Ureter (tissue), 1 donor: Measurements from ENCODE around the gene STRN3. TPM values are rescaled to one million over a fixed set of nuclear protein-coding genes. Genes with fewer than 3 reads are reported as not detected.
"Not testable (repeated sequence)": the region's sequence is repeated elsewhere in the genome, so short reads cannot be mapped to it uniquely, and the experiment has no call there.

ENCODE experiments used
- DNase-seq: peaks from one replicate; pipeline ENCODE4 v3.0.0-alpha.2; 2020; ENCODE audit warnings: low spot score
- total RNA-seq: library from RNA; stranded (reverse); gene quantifications from one replicate; pipeline ENCODE4 v1.2.4, GENCODE V29; 2023
- donor health status: DM: yes; HTN: yes; CAD: no.

Gene STRN3, protein sequence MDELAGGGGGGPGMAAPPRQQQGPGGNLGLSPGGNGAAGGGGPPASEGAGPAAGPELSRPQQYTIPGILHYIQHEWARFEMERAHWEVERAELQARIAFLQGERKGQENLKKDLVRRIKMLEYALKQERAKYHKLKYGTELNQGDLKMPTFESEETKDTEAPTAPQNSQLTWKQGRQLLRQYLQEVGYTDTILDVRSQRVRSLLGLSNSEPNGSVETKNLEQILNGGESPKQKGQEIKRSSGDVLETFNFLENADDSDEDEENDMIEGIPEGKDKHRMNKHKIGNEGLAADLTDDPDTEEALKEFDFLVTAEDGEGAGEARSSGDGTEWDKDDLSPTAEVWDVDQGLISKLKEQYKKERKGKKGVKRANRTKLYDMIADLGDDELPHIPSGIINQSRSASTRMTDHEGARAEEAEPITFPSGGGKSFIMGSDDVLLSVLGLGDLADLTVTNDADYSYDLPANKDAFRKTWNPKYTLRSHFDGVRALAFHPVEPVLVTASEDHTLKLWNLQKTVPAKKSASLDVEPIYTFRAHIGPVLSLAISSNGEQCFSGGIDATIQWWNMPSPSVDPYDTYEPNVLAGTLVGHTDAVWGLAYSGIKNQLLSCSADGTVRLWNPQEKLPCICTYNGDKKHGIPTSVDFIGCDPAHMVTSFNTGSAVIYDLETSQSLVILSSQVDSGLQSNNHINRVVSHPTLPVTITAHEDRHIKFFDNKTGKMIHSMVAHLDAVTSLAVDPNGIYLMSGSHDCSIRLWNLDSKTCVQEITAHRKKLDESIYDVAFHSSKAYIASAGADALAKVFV
- 57.6 TPM for total RNA-seq

DNA sequence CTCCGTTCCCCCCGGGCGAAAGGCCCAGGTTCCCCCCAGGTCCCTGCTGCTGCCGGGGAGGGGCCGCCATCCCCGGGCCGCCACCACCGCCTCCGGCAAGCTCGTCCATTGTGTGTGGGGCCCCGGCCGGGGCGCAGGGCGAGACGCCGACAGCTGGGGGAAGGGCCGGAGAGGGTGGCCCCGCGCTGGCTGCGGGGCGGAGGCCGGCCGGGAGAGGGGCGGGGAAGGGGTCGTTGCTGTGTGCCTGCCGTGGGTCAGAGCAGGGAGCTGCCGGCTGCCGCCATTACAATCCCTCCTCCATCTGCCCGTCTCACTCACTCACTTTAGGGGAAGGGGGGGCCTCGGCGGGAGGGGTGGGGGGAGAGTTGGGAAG lies at the start of gene STRN3:
TSS of gene STRN3 (minus strand) at position 303 of the 373 bp plus-strand sequence. CDS start at position 109, 194 bp downstream.
- no peak for DNase-seq

DNA sequence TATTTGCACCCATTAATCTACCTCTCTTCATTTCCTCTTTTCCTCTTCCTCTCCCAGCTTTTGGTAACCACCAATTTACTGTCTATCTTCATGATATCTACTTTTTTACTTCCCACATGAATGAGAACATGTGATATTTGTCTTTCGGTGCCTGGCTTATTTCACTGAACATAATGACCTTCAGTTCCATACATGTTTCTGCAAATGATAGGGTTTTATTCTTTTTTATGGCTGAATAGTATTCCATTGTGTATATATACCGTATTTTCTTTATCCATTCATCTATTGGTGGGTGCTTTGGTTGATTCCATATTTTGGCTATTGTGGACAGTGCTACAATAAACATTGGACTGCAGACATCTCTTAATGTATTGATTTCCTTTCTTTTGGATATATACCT lies 49.0 kb upstream of the STRN3 start:
- DNase-seq = no peak

DNA sequence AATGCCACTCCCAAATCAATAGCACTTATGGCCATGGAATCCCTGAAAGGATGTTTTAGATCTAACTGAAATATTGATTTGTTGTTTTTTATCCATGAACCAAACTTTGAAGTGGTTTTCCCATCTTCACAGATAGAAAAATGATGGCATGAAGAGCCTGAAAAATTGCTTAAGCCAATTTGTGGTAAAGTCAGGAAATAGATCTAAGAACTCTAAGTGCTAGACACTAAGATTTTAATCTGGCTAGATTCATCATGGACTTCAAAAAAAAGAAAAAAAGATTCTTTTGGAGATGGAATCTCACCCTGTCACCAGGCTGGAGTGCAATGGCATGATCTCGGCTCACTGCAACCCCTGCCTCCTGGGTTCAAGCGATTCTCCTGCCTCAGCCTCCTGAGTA lies 45.0 kb upstream of the STRN3 start:
- no peak for DNase-seq

DNA sequence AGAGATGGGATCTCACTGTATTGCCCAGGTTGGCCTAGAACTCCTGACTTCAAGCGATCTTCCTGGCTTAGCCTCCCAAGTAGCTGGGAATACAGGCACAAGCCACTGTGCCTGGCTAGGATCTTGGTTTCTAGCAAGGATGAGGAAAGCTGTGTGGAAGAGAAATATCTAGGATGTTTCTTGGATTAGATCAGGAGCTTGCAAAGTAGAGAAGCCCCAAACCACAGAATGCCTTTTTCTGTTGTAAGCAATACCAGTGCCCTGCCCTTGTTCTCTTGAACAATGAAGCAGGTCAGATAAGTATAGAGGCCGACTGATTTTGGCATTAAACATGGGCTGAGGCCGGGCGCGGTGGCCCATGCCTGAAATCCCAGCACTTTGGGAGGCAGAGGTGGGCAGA lies 44.3 kb upstream of the STRN3 start:
- peak; percentile 6 for DNase-seq

DNA sequence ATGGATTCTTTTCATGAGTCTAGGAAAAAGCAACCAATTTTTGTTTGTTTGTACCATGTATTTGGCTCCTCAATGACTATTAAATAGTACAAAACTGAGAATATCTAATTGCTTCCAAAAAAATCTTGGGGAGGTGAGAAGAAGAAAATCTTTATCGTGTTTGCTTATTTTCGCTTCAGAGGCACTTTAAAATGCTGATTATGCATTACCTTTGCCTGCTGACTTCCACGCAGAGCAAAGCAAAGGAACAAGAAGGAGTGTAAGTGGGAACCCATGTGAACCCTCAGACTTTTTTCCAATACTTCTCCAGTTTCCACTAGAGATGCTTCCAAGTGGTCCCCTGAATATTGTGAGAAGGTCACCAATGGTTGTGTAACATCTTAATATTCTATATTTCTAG lies 43.2 kb upstream of the STRN3 start:
- no peak for DNase-seq

DNA sequence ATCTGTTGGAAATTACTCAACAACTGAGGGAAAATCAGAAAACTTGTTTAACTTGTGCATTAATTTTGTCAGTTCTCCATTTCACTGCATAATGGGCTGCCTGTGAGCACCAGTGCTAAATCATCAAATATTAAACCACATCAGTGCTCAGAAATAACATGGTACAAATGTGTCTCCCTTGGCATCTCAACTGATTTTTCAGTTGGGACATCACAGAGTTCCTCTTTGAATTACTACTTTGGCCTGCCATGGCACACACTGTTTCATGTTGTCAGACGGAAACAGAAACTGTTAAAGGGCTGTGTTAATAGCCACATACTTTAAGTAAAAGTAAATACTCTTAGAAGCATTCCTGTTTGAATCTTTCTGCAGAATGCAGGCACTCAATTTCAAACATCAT lies 42.1 kb upstream of the STRN3 start:
- DNase-seq = peak; percentile 33

DNA sequence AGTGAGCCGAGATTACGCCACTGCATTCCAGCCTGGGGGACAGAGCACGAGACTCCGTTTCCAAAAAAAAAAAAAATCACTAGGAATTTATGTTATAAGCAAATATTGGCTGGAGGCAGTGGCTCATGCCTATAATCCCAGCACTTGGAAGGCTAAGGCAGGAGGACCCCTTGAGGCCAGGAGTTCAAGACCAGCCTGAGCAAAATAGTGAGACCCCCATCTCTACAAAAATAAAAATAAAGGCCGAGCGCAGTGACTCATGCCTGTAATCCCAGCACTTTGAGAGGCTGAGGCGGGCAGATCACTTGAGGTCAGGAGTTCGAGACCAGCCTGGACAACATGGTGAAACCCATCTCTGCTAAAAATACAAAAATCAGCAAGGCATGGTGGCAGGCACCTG lies 36.7 kb upstream of the STRN3 start:
- not testable (repeated sequence) for DNase-seq

DNA sequence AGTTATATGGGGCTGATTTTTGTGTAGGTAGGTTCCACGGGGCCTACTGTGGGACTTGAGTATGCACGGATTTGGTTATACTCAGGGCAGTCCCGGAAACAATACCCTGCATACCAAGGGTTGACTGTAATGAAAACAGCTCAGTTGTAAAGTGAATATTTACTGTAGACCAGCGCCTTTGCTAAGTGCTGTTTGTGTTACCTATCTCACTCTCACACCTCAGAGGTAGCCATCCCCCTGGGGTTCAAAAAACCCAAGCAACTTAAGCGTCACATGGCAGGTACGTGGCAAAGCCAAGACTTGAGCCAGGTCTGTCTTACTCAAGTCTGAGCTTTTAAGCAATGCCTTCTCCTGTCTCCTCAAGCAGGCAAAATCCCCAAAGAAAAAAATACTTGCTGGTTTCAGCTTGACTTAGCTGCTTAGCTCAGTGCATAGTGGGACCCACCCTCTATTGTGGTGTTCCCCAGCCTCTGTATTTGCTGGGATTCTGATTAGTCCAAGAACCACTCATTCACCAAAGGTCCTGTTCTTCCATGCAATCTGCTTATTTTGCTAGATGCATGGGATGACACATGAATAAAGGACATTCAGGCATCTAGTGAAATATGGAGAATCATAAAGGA lies 34.2 kb upstream of the STRN3 start:
- no peak for DNase-seq

DNA sequence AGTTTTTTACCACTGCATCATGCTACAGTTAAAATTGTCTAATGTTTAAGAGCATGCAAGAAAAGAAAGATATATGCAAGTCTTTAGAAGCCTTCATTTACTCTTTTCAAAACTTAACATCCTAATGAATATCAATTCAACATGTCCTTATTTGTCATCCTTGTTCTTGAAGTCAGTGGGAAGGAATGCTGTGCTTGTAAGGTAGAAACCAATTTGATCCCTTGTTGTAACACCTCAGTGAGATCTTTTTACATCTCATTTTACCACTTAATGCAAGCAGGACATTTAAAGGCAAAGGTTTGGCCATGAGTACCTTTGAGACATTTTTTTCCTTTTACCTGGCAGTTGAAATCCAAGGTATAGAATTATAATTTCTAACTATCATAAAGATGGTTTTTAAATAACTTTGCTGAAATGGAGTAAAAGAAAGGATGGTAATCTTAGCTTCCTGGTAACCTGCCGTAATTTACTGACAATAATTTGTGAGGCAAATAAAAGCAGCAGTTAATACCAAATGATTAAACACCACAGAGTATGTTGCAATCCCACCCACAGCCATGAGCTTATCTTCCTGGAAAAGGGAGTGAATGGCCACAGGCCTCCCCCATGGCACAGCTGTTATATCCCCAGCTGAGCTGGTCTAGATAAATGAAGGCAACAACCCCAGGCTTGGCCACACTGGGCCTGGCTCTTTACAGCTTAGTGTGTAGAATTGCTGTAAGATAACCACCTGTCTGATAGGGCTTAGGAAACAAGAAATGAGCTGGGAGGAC lies 33.2 kb upstream of the STRN3 start:
- peak; percentile 51 for DNase-seq

DNA sequence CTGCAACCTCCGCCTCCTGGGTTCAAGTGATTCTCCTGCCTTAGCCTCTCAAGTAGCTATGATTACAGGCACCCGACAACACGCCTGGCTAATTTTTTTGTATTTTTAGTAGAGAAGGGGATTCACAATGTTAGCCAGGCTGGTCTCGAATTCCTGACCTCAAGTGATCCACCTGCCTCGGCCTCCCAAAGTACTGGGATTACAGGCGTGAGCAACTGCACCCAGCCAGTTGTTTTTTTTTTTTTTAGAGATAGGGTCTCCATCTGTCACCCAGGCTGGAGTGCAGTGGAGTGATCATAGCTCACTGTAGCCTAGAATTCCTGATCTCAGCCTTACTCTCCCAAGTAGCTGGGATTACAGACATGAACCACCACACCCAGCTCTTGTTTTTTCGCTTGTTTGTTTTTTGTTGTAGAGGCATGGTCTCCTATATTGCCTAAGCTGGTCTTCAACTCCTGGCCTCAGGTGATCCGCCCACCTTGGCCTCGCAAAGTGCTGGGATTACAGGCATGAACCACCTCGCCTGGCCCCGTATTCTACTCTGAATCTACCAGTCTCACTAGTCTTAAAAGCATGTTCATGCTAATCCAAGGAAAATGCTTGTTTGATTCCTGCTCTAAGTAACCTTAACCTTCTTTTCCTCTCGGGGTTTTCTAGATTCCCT lies 31.7 kb upstream of the STRN3 start:
- DNase-seq = no peak

DNA sequence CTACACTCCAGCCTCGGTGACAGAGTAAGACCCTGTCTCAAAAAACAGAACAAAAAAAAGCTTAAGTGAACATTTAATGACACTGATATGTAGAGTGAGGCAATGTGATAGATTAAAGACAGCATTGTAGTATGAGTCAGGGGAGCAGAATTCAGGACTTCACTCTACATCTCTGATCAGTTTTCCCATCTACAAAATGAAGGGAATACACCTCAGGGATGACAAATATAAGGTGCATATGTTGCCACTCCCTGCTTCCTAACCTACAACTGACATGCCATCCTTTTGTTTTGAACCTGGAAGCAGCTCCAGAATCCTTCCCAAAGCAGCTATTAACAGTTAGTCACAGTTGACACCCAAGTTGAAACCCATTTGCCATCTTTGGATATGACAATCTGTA lies 30.9 kb upstream of the STRN3 start:
- no peak for DNase-seq

DNA sequence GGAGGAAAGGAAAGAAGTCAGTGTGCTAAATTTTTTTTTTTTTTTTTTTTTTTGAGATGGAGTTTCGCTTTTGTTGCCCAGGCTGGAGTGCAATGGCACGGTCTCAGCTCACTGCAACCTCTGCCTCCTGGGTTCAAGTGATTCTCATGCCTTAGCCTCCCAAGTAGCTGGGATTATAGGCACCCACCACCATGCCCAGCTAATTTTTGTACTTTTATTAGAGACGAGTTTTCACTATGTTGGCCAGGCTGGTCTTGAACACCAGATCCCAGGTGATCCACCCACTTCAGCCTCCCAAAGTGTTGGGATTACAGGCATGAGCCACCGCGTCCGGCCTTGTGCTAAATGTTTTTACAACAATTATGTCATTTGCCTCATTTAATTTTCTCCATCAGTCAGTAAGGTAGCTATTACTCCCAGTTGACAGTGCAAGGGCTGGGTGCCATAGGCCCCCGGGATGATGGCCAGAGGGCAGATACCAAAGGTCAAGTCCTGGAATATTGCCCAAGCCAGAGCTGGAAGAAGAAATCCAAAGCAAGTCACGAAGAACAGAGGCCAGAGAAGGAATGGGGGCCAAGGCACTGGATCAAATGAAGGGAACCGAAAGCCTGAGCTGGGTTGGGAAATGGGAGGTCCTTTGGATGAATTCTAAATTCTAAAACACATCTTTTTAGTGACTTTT lies 26.9 kb upstream of the STRN3 start:
- DNase-seq = peak; percentile 77

DNA sequence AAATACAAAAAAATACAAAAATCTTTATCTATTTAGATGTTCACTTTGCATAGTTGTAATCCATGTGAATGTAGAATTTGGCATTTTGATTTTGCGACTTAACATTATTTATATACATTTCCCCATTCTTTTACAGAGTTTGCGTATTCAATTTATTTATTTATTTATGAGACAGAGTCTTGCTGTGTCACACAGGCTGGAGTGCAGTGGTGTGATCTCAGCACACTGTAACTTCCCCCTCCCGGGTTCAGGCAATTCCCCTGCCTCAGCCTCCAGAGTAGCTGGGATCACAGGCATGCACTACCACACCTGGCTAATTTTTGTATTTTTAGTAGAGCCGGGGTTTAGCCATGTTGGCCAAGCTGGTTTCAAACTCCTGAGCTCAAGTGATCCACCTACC lies 25.3 kb upstream of the STRN3 start:
- no peak for DNase-seq

DNA sequence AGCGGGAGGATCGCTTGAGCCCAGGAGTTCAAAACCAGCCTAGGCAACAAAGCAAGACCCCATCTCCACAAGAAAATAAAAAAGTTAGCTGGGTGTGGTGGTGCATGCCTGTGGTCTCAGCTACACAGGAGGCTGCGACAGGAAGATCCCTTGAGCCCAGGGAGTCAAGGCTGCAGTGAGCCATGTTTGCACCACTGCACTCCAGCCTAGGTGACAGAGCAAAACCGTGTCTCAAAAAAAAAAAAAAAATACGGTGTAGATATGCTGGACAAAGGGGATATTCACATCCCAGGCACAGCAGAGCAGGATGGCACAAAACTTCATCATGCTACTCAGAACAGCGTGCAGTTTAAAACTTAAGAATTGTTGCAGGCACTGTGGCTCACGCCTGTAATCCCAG lies 24.8 kb upstream of the STRN3 start:
- DNase-seq = no peak

DNA sequence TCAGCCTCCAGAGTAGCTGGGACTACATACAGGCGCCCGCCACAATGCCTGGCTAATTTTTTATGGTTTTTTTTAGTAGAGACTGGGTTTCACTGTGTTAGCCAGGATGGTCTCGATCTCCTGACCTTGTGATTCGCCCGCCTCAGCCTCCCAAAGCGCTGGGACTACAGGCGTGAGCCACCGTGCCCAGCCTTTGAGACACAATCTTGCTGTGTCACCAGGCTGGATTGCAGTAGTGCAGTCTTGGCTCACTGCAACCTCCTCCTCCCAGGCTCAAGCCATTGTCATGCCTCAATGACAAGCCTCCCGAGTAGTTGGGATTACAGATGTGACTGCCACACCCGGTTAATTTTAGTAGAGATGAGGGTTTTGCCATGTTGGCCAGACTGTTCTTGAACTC lies 21.3 kb upstream of the STRN3 start:
- no peak for DNase-seq

DNA sequence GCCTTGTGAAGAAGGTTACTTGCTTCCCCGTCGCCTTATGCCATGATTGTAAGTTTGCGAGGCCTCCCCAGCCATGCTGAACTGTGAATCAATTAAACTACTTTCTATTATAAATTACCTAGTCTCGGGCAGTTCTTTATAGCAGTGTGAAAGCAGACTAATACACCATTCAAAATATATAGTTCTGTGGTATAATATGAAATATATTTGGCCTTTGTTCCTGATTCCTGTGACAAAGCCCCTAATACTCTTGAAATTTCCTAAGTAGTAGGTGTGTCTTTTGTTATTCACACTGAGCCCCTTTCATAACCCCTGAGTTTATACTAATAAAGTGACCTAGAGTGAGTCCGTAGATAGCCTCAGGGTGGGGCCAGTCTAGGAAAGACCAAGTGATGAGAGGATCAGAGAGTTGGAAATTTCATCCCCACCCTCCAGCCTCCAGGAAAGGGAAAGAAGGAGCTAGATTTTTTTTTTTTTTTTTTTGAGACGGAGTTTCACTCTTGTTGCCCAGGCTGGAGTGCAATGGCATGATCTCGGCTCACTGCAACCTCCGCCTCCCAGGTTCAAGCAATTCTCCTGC lies 19.4 kb upstream of the STRN3 start:
- no peak for DNase-seq

DNA sequence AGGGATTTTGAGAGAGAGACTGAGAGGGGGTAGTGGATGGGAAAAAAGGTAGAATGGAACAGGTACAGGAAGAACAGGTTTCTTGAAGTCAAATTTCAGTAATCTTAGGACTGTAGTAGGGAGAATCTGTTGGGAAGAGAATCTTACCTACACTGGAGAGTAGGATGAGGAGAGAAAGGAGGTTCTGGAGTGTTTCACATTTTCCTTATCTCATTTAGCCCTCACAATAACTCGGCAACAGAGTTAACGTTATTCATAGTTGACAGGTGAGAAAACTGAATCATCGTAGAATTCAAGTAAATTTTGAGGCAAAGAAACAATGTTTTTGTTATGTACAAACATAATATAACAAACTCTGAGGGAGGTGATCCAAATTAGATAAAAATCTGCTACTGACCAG lies 17.2 kb upstream of the STRN3 start:
- no peak for DNase-seq

DNA sequence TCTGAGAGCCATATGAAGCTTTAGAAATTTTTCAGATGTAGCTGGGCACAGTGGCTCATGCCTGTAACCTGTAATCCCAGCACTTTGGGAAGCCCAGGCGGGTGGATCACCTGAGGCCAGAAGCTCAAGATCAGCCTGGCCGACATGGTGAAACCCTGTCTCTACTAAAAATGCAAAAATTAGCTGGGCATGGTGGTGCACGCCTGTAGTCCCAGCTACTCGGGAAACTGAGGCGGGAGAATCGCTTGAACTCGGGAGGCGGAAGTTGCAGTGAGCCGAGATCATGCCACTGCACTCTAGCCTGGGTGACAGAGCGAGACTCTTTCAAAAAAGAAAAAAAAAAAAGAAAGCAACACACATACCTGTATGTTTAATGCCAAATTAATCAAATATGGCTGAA lies 16.7 kb upstream of the STRN3 start:
- DNase-seq = not testable (repeated sequence)

DNA sequence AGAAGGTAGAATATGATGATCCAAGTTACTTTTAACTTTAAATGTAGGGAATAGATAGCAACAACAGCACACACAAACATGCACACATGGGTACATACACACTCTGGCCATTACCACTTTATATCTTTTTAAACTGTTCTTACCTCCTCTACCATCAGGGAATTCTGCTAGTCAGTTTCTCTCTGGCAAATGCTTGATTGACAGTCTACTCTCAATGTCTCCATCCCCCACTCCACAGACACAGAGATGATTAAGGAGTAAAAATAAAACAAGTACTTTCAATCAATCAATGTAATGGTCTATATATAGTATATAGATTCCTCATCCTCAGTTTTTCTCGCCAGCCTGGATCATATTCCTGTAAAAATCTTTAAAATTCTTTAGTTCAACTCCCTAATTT lies 16.1 kb upstream of the STRN3 start:
- no peak for DNase-seq

DNA sequence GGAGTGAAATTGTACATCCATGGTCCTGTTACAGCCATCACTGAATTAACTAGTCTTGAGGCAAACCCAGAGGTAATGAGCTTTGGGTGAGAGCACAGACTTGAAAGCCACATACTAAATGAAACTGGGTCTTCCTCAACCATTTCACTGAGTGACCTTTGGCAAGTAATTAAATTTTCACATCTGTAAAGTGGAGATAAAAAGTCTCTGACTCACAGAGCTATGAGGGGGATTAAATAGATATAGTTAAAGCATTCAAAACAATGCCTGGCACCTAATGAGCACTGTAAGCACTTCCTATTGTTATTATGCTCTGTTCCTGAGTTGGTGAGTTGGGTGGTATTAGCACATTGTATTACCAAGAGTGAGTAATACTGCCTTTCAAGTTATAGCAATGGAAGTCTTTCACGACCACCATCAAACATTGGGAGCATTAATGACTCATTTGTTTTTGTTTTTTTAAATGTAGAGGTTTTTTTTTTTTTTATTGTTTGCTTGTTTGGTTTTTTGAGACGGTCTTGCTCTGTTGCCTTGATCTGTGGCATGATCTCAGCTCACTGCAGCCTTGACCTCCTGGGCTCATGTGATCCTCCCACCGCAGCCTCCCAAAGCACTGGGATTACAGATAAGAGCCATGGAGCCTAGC lies 12.5 kb upstream of the STRN3 start:
- DNase-seq = no peak
